ENCODE data around the gene NAV1.

DNA sequence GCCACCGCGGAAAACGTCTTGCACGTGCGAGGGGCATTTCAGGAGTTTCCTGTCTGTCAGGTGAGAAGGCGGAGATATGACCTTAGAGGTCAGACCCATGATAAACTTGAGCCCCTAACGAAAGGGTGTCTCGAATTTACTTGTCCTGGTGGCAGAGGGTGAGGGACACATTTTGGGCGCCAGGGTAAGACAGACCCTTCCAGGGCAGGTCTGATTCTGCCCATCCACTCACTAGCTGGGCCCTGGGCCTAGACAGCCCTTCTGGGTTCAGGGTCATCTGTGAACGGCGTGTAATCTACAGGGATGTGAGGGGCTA, 31.6 kb upstream of the NAV1 start:
- TF ChIP-seq, protein P1, sequence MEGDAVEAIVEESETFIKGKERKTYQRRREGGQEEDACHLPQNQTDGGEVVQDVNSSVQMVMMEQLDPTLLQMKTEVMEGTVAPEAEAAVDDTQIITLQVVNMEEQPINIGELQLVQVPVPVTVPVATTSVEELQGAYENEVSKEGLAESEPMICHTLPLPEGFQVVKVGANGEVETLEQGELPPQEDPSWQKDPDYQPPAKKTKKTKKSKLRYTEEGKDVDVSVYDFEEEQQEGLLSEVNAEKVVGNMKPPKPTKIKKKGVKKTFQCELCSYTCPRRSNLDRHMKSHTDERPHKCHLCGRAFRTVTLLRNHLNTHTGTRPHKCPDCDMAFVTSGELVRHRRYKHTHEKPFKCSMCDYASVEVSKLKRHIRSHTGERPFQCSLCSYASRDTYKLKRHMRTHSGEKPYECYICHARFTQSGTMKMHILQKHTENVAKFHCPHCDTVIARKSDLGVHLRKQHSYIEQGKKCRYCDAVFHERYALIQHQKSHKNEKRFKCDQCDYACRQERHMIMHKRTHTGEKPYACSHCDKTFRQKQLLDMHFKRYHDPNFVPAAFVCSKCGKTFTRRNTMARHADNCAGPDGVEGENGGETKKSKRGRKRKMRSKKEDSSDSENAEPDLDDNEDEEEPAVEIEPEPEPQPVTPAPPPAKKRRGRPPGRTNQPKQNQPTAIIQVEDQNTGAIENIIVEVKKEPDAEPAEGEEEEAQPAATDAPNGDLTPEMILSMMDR (IDR thresholded peaks at IDR 0.05), result no peak
- no peak for TF ChIP-seq POLR2A (IDR thresholded peaks at IDR 0.05)
